NCI-H2029 treated with DMSO at 0.1 percent for 48 hours (cell line): ENCODE data around the gene POLR1G.
"Not testable (repeated sequence)": the region's sequence is repeated elsewhere in the genome, so short reads cannot be mapped to it uniquely, and the experiment has no call there.

Experiments
- DNase-seq: peaks from one replicate; lab custom pipeline; 2025; lab: John Stamatoyannopoulos, UW

Gene POLR1G

GRCh38 chr19:45400192-45400591 is 6.3 kb upstream of the POLR1G start:
- DNase-seq, result no peak

GRCh38 chr19:45401815-45402214 is 4.6 kb upstream of the POLR1G start:
- DNase-seq, result no peak

- DNase-seq, result no peak
Measured at GRCh38 chr19:45402298-45403061, 4.0 kb upstream of the POLR1G start.

- DNase-seq, result no peak
Measured at GRCh38 chr19:45403272-45403671, 3.2 kb upstream of the POLR1G start.

GRCh38 chr19:45403781-45404556 is 2.5 kb upstream of the POLR1G start:
- no peak for DNase-seq

- peak; percentile 61 for DNase-seq
Measured at GRCh38 chr19:45404557-45405434, 1.6 kb upstream of the POLR1G start, which contains the start of gene PPP1R13L. TSS of gene PPP1R13L (minus strand) at chr19:45405069. CDS start at chr19:45398318, 6,751 bp downstream.

GRCh38 chr19:45405435-45406225 is 814 bp upstream of the POLR1G start:
- DNase-seq, result peak; percentile 95

GRCh38 chr19:45407091-45407375 is 589 bp downstream of the POLR1G start:
- no peak for DNase-seq

- DNase-seq, result not testable (repeated sequence)
Measured at GRCh38 chr19:45407585-45407984, 1.1 kb downstream of the POLR1G start.

- DNase-seq, result no peak
Measured at GRCh38 chr19:45408121-45408520, 1.7 kb downstream of the POLR1G start.

GRCh38 chr19:45408830-45409556 is 2.5 kb downstream of the POLR1G start:
- no peak for DNase-seq

- no peak for DNase-seq
Measured at GRCh38 chr19:45409557-45409920, 3.1 kb downstream of the POLR1G start.

GRCh38 chr19:45410330-45410729 is 3.9 kb downstream of the POLR1G start:
- DNase-seq, result not testable (repeated sequence)

GRCh38 chr19:45413497-45413896 is 7.1 kb downstream of the POLR1G start:
- DNase-seq, result no peak

- DNase-seq, result no peak
Measured at GRCh38 chr19:45414468-45414867, 8.0 kb downstream of the POLR1G start.

- DNase-seq, result no peak
Measured at GRCh38 chr19:45417151-45417550, 10.7 kb downstream of the POLR1G start.

GRCh38 chr19:45418802-45419201 is 12.4 kb downstream of the POLR1G start:
- no peak for DNase-seq

- DNase-seq, result no peak
Measured at GRCh38 chr19:45419396-45419795, 13.0 kb downstream of the POLR1G start.

GRCh38 chr19:45419895-45420294 is 13.5 kb downstream of the POLR1G start:
- no peak for DNase-seq

- no peak for DNase-seq
Measured at GRCh38 chr19:45420356-45420755, 13.9 kb downstream of the POLR1G start.

GRCh38 chr19:45420871-45421270 is 14.4 kb downstream of the POLR1G start:
- DNase-seq, result no peak
